Vagina (tissue), 2 donors: ENCODE results near the gene PARP11. TPM values are rescaled to one million over a fixed set of nuclear protein-coding genes. Genes with fewer than 3 reads are reported as not detected.

Source experiments
- DNase-seq, 2 donors: peaks; one replicate each; pipeline ENCODE4 v3.0.0-alpha.2; 2017; ENCODE audit errors: extremely low spot score in 2 of 2
- H3K27ac ChIP-seq: fragments of 200-600 bp; sonication (generic); one replicate; pipeline ENCODE4 v1.5.1; 2019
- H3K27me3 ChIP-seq: fragments of 200-600 bp; sonication (generic); one replicate; pipeline ENCODE4 v1.5.1; 2019
- H3K36me3 ChIP-seq, 2 donors: fragments of 200-600 bp; sonication (generic); one replicate each; pipeline ENCODE4 v1.5.1; 2017 to 2019
- H3K4me1 ChIP-seq: fragments of 200-600 bp; sonication (generic); one replicate; pipeline ENCODE4 v1.5.1; 2019
- H3K4me3 ChIP-seq, 2 donors: fragments of 200-600 bp; sonication (generic); 1 replicate in 1 of 2; 2 replicates in 1 of 2; pipeline ENCODE4 v1.5.1; 2016 to 2019
- H3K9me3 ChIP-seq: fragments of 200-600 bp; sonication (generic); one replicate; pipeline ENCODE4 v1.5.1; 2019
- POLR2A ChIP-seq, 2 donors: fragments of 450-650 bp; IDR thresholded peaks; one replicate each; pipeline ENCODE4 v1.6.1; 2017; ENCODE audit warnings: antibody characterized with exemption in 2 of 2, mild to moderate bottlenecking in 2 of 2, moderate library complexity in 2 of 2
- POLR2AphosphoS5 ChIP-seq, 2 donors: sonication (generic); formaldehyde crosslinking; IDR thresholded peaks; one replicate each; pipeline ENCODE4 v1.9.0; 2017; ENCODE audit warnings: antibody characterized with exemption in 2 of 2, mild to moderate bottlenecking in 2 of 2, low read depth in 1 of 2; ENCODE audit not compliant: insufficient read depth in 1 of 2
- intact Hi-C: fragments of 100-400 bp; cut with DNase I; formaldehyde crosslinking; loops from one replicate; pipeline ENCODE4 v1.15.1; 2023
- total RNA-seq: library from RNA; depleted of rRNA; stranded (reverse); fragments of >200 nt; gene quantifications from one replicate; pipeline ENCODE4 v1.2.3, GENCODE V29; 2016
- TF ChIP-seq, protein P1 (sequence below), 3 experiments: fragments of 450-650 bp in 2 of 3; fragments of 200-600 bp in 1 of 3; sonication (generic) in 1 of 3; IDR thresholded peaks; one replicate each; pipeline ENCODE4 v1.5.1; 2017 to 2019; ENCODE audit warnings: antibody characterized with exemption in 3 of 3, mild to moderate bottlenecking in 2 of 3, moderate library complexity in 2 of 3

PARP11 gene
- total RNA-seq, 1 donor from 2014 or later, result 2.7 TPM

DNA sequence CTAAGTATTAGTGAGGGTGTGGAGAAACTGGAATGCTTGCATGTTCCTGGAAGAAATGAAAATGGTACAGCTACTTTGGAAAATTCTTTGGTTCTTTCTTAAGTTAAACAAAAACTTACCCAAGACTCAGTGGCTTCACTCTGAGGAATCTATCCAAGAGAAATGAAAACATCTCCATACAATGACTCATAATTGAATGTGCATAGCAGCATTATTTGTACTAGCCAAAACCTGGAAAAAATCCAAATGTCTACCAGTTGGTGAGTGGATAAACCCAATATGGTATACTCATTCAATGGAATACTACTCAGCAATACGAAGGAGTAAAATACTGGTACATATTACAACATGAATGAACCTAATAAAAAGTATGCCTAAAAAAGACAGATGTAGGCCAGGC is 102.3 kb downstream of the PARP11 start:
- no peaks in the 10 kb centered on the region for H3K27me3 ChIP-seq
- TF ChIP-seq POLR2A (IDR thresholded peaks at IDR 0.05) (no peak), POLR2AphosphoS5 (IDR thresholded peaks at IDR 0.05; ENCODE audit: insufficient read depth in 1 of 2, low read depth in 1 of 2) (no peak)
- TF ChIP-seq, protein P1, sequence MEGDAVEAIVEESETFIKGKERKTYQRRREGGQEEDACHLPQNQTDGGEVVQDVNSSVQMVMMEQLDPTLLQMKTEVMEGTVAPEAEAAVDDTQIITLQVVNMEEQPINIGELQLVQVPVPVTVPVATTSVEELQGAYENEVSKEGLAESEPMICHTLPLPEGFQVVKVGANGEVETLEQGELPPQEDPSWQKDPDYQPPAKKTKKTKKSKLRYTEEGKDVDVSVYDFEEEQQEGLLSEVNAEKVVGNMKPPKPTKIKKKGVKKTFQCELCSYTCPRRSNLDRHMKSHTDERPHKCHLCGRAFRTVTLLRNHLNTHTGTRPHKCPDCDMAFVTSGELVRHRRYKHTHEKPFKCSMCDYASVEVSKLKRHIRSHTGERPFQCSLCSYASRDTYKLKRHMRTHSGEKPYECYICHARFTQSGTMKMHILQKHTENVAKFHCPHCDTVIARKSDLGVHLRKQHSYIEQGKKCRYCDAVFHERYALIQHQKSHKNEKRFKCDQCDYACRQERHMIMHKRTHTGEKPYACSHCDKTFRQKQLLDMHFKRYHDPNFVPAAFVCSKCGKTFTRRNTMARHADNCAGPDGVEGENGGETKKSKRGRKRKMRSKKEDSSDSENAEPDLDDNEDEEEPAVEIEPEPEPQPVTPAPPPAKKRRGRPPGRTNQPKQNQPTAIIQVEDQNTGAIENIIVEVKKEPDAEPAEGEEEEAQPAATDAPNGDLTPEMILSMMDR (IDR thresholded peaks at IDR 0.05), result no peak
- H3K27ac ChIP-seq, result no peak overlapping the region
- H3K4me1 ChIP-seq, result no peaks in the 10 kb centered on the region
- no peak overlapping the region for H3K4me3 ChIP-seq
- no peak for DNase-seq
- H3K9me3 ChIP-seq, result no peaks in the 10 kb centered on the region
- intact Hi-C loops, result no loop called here
- no peaks in the 10 kb centered on the region for H3K36me3 ChIP-seq

DNA sequence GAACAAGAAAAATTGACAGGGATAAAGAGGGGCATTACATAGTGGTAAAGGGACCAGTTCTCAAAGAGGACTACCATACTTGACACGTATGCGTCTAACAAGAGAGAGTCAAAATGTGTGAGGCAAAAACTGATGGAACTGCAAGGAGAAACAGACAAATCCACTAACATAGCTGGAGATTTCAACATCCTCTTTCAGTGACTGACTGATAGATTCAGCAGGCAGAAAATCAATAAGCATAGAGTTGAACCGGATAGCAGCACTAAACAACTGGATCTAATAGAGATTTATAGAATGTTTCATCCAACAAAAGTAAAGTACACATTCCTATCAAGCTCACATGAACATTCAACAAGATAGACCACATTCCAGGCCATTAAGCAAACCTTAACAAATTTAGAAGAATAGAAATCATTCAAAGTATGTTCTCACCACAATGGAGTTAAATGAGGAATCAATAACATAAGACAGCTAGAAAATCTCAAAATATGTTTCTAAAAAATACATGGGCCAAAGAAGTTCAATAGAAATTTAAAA is 104.2 kb downstream of the PARP11 start:
- DNase-seq, result no peak
- H3K4me3 ChIP-seq, result no peak overlapping the region
- H3K36me3 ChIP-seq, result no peaks in the 10 kb centered on the region
- H3K27ac ChIP-seq, result no peak overlapping the region
- TF ChIP-seq, protein P1 (IDR thresholded peaks at IDR 0.05), result no peak
- no peak for TF ChIP-seq POLR2A (IDR thresholded peaks at IDR 0.05)
- TF ChIP-seq POLR2AphosphoS5 (IDR thresholded peaks at IDR 0.05; ENCODE audit: insufficient read depth in 1 of 2, low read depth in 1 of 2), result no peak
- no peaks in the 10 kb centered on the region for H3K9me3 ChIP-seq
- intact Hi-C loops, result no loop called here
- H3K27me3 ChIP-seq, result no peaks in the 10 kb centered on the region
- H3K4me1 ChIP-seq, result no peaks in the 10 kb centered on the region

DNA sequence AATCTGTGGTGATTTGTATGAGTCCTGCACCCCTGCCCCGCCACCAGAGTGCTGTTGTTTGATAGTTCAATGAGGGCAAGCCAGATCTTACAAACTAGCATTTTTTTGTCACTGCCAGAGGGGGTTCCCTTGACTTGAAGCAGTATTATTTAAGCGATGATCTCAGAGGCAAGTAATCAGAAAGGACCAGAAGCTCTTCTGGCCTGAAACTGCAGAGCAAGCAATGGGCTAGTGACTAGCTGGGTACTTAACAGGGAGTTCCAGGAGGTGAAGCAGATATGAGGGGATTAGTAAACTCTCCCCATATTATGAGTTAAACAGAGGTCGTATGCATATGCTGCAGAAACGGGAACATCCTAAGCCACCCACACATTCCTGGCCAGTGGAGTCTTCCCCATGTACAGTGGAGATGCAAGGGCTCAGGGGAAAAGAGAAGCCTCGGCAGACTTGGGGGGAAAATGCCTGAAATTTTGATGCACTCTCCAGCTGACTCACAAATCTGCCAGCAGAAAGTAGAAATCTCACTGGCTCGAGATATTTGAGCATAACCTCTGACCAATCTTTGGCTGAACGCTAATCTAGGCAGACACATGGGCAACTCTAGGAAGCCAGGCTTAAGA is 112.0 kb downstream of the PARP11 start:
- no peaks in the 10 kb centered on the region for H3K9me3 ChIP-seq
- no peaks in the 10 kb centered on the region for H3K27me3 ChIP-seq
- TF ChIP-seq POLR2A (IDR thresholded peaks at IDR 0.05) (no peak), POLR2AphosphoS5 (IDR thresholded peaks at IDR 0.05; ENCODE audit: insufficient read depth in 1 of 2, low read depth in 1 of 2) (no peak)
- TF ChIP-seq, protein P1 (IDR thresholded peaks at IDR 0.05), result no peak
- no peak for DNase-seq
- H3K4me3 ChIP-seq, result no peak overlapping the region
- intact Hi-C loops, result no loop called here
- H3K4me1 ChIP-seq, result no peaks in the 10 kb centered on the region
- H3K36me3 ChIP-seq, result no peaks in the 10 kb centered on the region
- H3K27ac ChIP-seq, result no peak overlapping the region

DNA sequence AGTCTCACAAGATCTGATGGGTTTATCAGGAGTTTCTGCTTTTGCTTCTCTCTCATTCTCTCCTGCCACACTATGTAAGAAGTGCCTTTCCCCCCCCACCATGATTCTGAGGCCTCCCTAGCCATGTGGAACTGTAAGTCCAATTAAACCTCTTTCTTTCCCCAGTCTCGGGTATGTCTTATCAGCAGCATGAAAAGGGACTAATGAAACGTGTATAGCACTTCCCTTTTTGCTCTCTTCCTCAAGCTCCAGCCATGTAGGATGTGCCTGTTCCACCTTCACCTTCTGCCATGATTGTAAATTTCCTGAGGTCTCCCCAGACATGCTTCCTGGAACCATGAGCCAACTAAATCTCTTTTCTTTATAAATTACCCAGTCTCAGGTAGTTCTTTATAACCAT is 113.3 kb downstream of the PARP11 start:
- no peak overlapping the region for H3K27ac ChIP-seq
- no peaks in the 10 kb centered on the region for H3K9me3 ChIP-seq
- no peaks in the 10 kb centered on the region for H3K36me3 ChIP-seq
- intact Hi-C loops, result no loop called here
- H3K4me3 ChIP-seq, result no peak overlapping the region
- H3K4me1 ChIP-seq, result no peaks in the 10 kb centered on the region
- TF ChIP-seq POLR2AphosphoS5 (IDR thresholded peaks at IDR 0.05; ENCODE audit: insufficient read depth in 1 of 2, low read depth in 1 of 2) (no peak), POLR2A (IDR thresholded peaks at IDR 0.05) (no peak)
- TF ChIP-seq, protein P1 (IDR thresholded peaks at IDR 0.05), result no peak
- no peaks in the 10 kb centered on the region for H3K27me3 ChIP-seq
- peak in 1 of 2 donors; percentile 25 for DNase-seq

Other genes starting within 250 kb of the PARP11 start
- gene CRACR2A, start 120.3 kb downstream of the PARP11 start, total RNA-seq, result 4.4 TPM